ENCODE results near the gene STMP1. TPM values are rescaled to one million over a fixed set of nuclear protein-coding genes. Genes with fewer than 3 reads are reported as not detected.
A peak's percentile ranks its signal among the peaks of the same experiment; 100 is the strongest.

STMP1 gene
- polyA plus RNA-seq, 1 donor (not counting 4 experiments of a cell fraction or from before 2014, with no cell fraction given), result 30.5 TPM

- H3K27me3 ChIP-seq (ENCODE audit: control insufficient read depth, extremely low read depth, insufficient read depth, low read length), result no peaks in the 10 kb centered on the region
- no peaks in the 10 kb centered on the region for H4K20me1 ChIP-seq (ENCODE audit: control insufficient read depth, extremely low read depth, insufficient read depth, low read length)
- H3K36me3 ChIP-seq (ENCODE audit: control insufficient read depth in 2 of 2, extremely low read depth in 1 of 2, insufficient read depth in 2 of 2, low read length in 2 of 2), result no peaks in the 10 kb centered on the region
- peaks cover 66% of the 10 kb centered on the region for H3K79me2 ChIP-seq (ENCODE audit: control insufficient read depth, insufficient read depth, low read length)
- no peak overlapping the region for H2AFZ ChIP-seq (ENCODE audit: control insufficient read depth, low read length)
- peak overlapping the region; percentile 93 for H3K4me2 ChIP-seq (ENCODE audit: control insufficient read depth, extremely low read depth, insufficient read depth, low read depth, low read length)
- peaks cover 22% of the 10 kb centered on the region for H3K4me1 ChIP-seq (ENCODE audit: control insufficient read depth, extremely low read depth, insufficient read depth, low read length)
- H3K9ac ChIP-seq (ENCODE audit: control insufficient read depth, extremely low read depth, insufficient read depth, low read length), result peak overlapping the region; percentile 37
- peak overlapping the region in 1 of 3 experiments; percentile 33 for H3K4me3 ChIP-seq (ENCODE audit: control insufficient read depth in 2 of 3, extremely low read depth in 1 of 3, insufficient read depth in 2 of 3, low read depth in 1 of 3, low read length in 3 of 3)
- no peak for DNase-seq (ENCODE audit: low read depth, low spot score)
- no peak for FAIRE-seq
- no peaks in the 10 kb centered on the region for H3K9me1 ChIP-seq (ENCODE audit: control insufficient read depth, extremely low read depth, insufficient read depth, low read length)
- no peaks in the 10 kb centered on the region for H3K9me3 ChIP-seq (ENCODE audit: control insufficient read depth, low read depth, low read length)
- TF ChIP-seq CTCF (optimal IDR thresholded peaks at IDR 0.05 in 1 of 3, IDR thresholded peaks at IDR 0.05 in 1 of 3, conservative IDR thresholded peaks at IDR 0.05 in 1 of 3; ENCODE audit: extremely low read depth in 1 of 3, insufficient read depth in 2 of 3, low read length in 3 of 3), result no peak
- no peak for TF ChIP-seq EZH2 (IDR thresholded peaks at IDR 0.05; ENCODE audit: low read length)
- H3K27ac ChIP-seq (ENCODE audit: control insufficient read depth, insufficient read depth, low read length), result peak overlapping the region; percentile 60
- dilution Hi-C loops (cut with MboI; ENCODE audit: extremely low pct_ligation_motif_present, low sequenced_read_pairs), result no loop called here
These were observed 1.8 kb downstream of the STMP1 start for GRCh38 chr7:135664046-135664589.

GRCh38 chr7:135665042-135665441 is 2.7 kb downstream of the STMP1 start:
- peaks cover 30% of the 10 kb centered on the region for H3K4me1 ChIP-seq (ENCODE audit: control insufficient read depth, extremely low read depth, insufficient read depth, low read length)
- FAIRE-seq, result no peak
- H3K27me3 ChIP-seq (ENCODE audit: control insufficient read depth, extremely low read depth, insufficient read depth, low read length), result no peaks in the 10 kb centered on the region
- H3K27ac ChIP-seq (ENCODE audit: control insufficient read depth, insufficient read depth, low read length), result no peak overlapping the region
- H3K9ac ChIP-seq (ENCODE audit: control insufficient read depth, extremely low read depth, insufficient read depth, low read length), result no peak overlapping the region
- no peaks in the 10 kb centered on the region for H3K36me3 ChIP-seq (ENCODE audit: control insufficient read depth in 2 of 2, extremely low read depth in 1 of 2, insufficient read depth in 2 of 2, low read length in 2 of 2)
- peak overlapping the region; percentile 17 for H3K4me2 ChIP-seq (ENCODE audit: control insufficient read depth, extremely low read depth, insufficient read depth, low read depth, low read length)
- H3K79me2 ChIP-seq (ENCODE audit: control insufficient read depth, insufficient read depth, low read length), result peaks cover 74% of the 10 kb centered on the region
- no peaks in the 10 kb centered on the region for H3K9me3 ChIP-seq (ENCODE audit: control insufficient read depth, low read depth, low read length)
- dilution Hi-C loops (cut with MboI; ENCODE audit: extremely low pct_ligation_motif_present, low sequenced_read_pairs), result no loop called here
- DNase-seq (ENCODE audit: low read depth, low spot score), result no peak
- no peaks in the 10 kb centered on the region for H3K9me1 ChIP-seq (ENCODE audit: control insufficient read depth, extremely low read depth, insufficient read depth, low read length)
- TF ChIP-seq EZH2 (IDR thresholded peaks at IDR 0.05; ENCODE audit: low read length), result no peak
- no peak for TF ChIP-seq CTCF (optimal IDR thresholded peaks at IDR 0.05 in 1 of 3, IDR thresholded peaks at IDR 0.05 in 1 of 3, conservative IDR thresholded peaks at IDR 0.05 in 1 of 3; ENCODE audit: extremely low read depth in 1 of 3, insufficient read depth in 2 of 3, low read length in 3 of 3)
- H4K20me1 ChIP-seq (ENCODE audit: control insufficient read depth, extremely low read depth, insufficient read depth, low read length), result no peaks in the 10 kb centered on the region
- H2AFZ ChIP-seq (ENCODE audit: control insufficient read depth, low read length), result no peak overlapping the region
- H3K4me3 ChIP-seq (ENCODE audit: control insufficient read depth in 2 of 3, extremely low read depth in 1 of 3, insufficient read depth in 2 of 3, low read depth in 1 of 3, low read length in 3 of 3), result no peak overlapping the region

Data from keratinocyte (primary cell).